Liver (tissue), 9 donors: ENCODE data around the gene ANKDD1A. TPM values are rescaled to one million over a fixed set of nuclear protein-coding genes. Genes with fewer than 3 reads are reported as not detected.

Experiments used
- DNase-seq: peaks from one replicate; pipeline ENCODE4 v3.0.0-alpha.2; 2017; ENCODE audit warnings: low spot score
- H3K27ac ChIP-seq, 2 donors: one replicate each; pipeline ENCODE4 v1.7.0; 2013; ENCODE audit warnings: inconsistent platforms in 2 of 2, low read length in 2 of 2, control low read depth in 1 of 2, low read depth in 1 of 2, mild to moderate bottlenecking in 1 of 2
- H3K27me3 ChIP-seq, 4 donors: one replicate each; pipeline versions ENCODE4 v1.6.1 to v1.7.0; 2013; ENCODE audit warnings: low read length in 3 of 4, inconsistent platforms in 1 of 4, mild to moderate bottlenecking in 1 of 4, moderate library complexity in 1 of 4; ENCODE audit not compliant: control insufficient read depth in 4 of 4, insufficient read depth in 4 of 4
- H3K36me3 ChIP-seq, 4 donors: one replicate each; pipeline versions ENCODE4 v1.6.1 to v1.7.0; 2013; ENCODE audit warnings: low read length in 3 of 4, mild to moderate bottlenecking in 3 of 4, low read depth in 1 of 4, moderate library complexity in 1 of 4; ENCODE audit not compliant: control insufficient read depth in 4 of 4, insufficient read depth in 3 of 4
- H3K4me1 ChIP-seq, 4 donors: one replicate each; pipeline versions ENCODE4 v1.6.1 to v1.7.0; 2013; ENCODE audit warnings: low read length in 3 of 4, mild to moderate bottlenecking in 3 of 4, moderate library complexity in 1 of 4; ENCODE audit not compliant: control insufficient read depth in 4 of 4, insufficient read depth in 4 of 4
- H3K4me3 ChIP-seq, 3 donors: one replicate each; pipeline versions ENCODE4 v1.6.1 to v1.7.0; 2013; ENCODE audit warnings: low read length in 3 of 3, control low read depth in 1 of 3, low read depth in 1 of 3, mild to moderate bottlenecking in 1 of 3
- H3K9ac ChIP-seq, 2 donors: one replicate each; pipeline ENCODE4 v1.7.0; 2013; ENCODE audit warnings: low read length in 2 of 2, mild to moderate bottlenecking in 2 of 2, moderate library complexity in 2 of 2, control low read depth in 1 of 2, low read depth in 1 of 2
- H3K9me3 ChIP-seq, 4 donors: one replicate each; pipeline versions ENCODE4 v1.6.1 to v1.7.0; 2013; ENCODE audit warnings: low read length in 3 of 4; ENCODE audit not compliant: control insufficient read depth in 4 of 4
- ATF3 ChIP-seq: IDR thresholded peaks from 2 replicates; pipeline ENCODE4 v1.6.1; 2016; ENCODE audit warnings: antibody characterized with exemption
- EGR1 ChIP-seq, 2 donors: IDR thresholded peaks; 2 replicates each; pipeline ENCODE4 v1.6.1; 2016 to 2018; ENCODE audit warnings: antibody characterized with exemption in 2 of 2, low read depth in 2 of 2
- FOXA1 ChIP-seq: IDR thresholded peaks from 2 replicates; pipeline ENCODE4 v1.6.1; 2016; ENCODE audit warnings: antibody characterized with exemption
- FOXA2 ChIP-seq: IDR thresholded peaks from 2 replicates; pipeline ENCODE4 v1.6.1; 2016; ENCODE audit warnings: antibody characterized with exemption
- GABPA ChIP-seq, 2 donors: IDR thresholded peaks in 1 of 2; conservative IDR thresholded peaks in 1 of 2; 2 replicates each; pipeline ENCODE4 v1.6.1; 2016; ENCODE audit warnings: antibody characterized with exemption in 2 of 2, mild to moderate bottlenecking in 1 of 2, moderate library complexity in 1 of 2
- HNF4A ChIP-seq, 2 donors: conservative IDR thresholded peaks; 2 replicates each; pipeline ENCODE4 v1.6.1; 2016; ENCODE audit warnings: antibody characterized with exemption in 2 of 2, mild to moderate bottlenecking in 2 of 2
- JUND ChIP-seq, 2 donors: IDR thresholded peaks; 2 replicates each; pipeline ENCODE4 v1.6.1; 2016; ENCODE audit warnings: antibody characterized with exemption in 2 of 2
- MAX ChIP-seq: IDR thresholded peaks from 2 replicates; pipeline ENCODE4 v1.6.1; 2016; ENCODE audit warnings: antibody characterized with exemption
- NR2F2 ChIP-seq: IDR thresholded peaks from 2 replicates; pipeline ENCODE4 v1.6.1; 2016; ENCODE audit warnings: antibody characterized with exemption
- RAD21 ChIP-seq, 2 donors: IDR thresholded peaks; 2 replicates each; pipeline ENCODE4 v1.6.1; 2016; ENCODE audit warnings: antibody characterized with exemption in 2 of 2, mild to moderate bottlenecking in 2 of 2
- REST ChIP-seq: IDR thresholded peaks from 2 replicates; pipeline ENCODE4 v1.6.1; 2016; ENCODE audit warnings: antibody characterized with exemption, mild to moderate bottlenecking
- RXRA ChIP-seq, 2 donors: IDR thresholded peaks; 2 replicates each; pipeline ENCODE4 v1.6.1; 2017 to 2018; ENCODE audit warnings: antibody characterized with exemption in 2 of 2, mild to moderate bottlenecking in 1 of 2
- SP1 ChIP-seq: IDR thresholded peaks from 2 replicates; pipeline ENCODE4 v1.6.1; 2018; ENCODE audit warnings: antibody characterized with exemption, mild to moderate bottlenecking
- TAF1 ChIP-seq: conservative IDR thresholded peaks from 2 replicates; pipeline ENCODE4 v1.6.1; 2016; ENCODE audit warnings: antibody characterized with exemption, mild to moderate bottlenecking
- ZBTB33 ChIP-seq: IDR thresholded peaks from 2 replicates; pipeline ENCODE4 v1.6.1; 2016; ENCODE audit warnings: antibody characterized with exemption
- WGBS: extraction: QIAGEN DNeasy Blood & Tissue Kit; methylation state at CpG from one replicate; pipeline ENCODE4 v1.1.7; 2013; 5-methylcytosine and 5-hydroxymethylcytosine counted together
- polyA plus RNA-seq, 2 donors: library from polyadenylated mRNA; stranded (reverse) in 1 of 2; unstranded in 1 of 2; fragments of 200-250 nt in 1 of 2; fragments of >200 nt in 1 of 2; fragmentation: Nextera tagmentation in 1 of 2; extraction: Ambion mirVana in 1 of 2; gene quantifications; one replicate each; pipeline versions ENCODE4 v1.2.1 to v1.2.3, GENCODE V29; 2013 to 2015
- total RNA-seq, 2 donors: library from RNA; depleted of rRNA; stranded (reverse); fragments of >200 nt; gene quantifications; one replicate each; pipeline ENCODE4 v1.2.3, GENCODE V29; 2014
- donor health status: healthy.
- donor health status: healthy.
- donor health status: healthy.
- donor health status: healthy.
- donor health status: healthy.

ANKDD1A gene
- total and polyA plus RNA-seq, 4 donors: 0.32 to 1.0 (median 0.59) TPM

- Histone ChIP-seq H3K9me3 (peaks cover 0 to 4% (median 0%) of the 10 kb centered on the region in 4 donors), H3K27me3 (no peaks in the 10 kb centered on the region), H3K27ac (no peak overlapping the region), H3K9ac (no peak overlapping the region), H3K4me3 (no peak overlapping the region), H3K36me3 (no peaks in the 10 kb centered on the region), H3K4me1 (peaks cover 0 to 6% (median 2%) of the 10 kb centered on the region in 4 donors)
- DNase-seq: no peak
- WGBS: 84% methylated on average over 4 of the region's 4 CpGs
- TF ChIP-seq SP1: no peak
- TF ChIP-seq NR2F2: no peak
- TF ChIP-seq JUND (IDR thresholded peaks at IDR 0.05): no peak
- TF ChIP-seq HNF4A (conservative IDR thresholded peaks at IDR 0.05): no peak
- no peak for TF ChIP-seq MAX
- no peak for TF ChIP-seq FOXA1
- no peak for TF ChIP-seq FOXA2
Measured at GRCh38 chr15:64902863-64903262, 8.8 kb upstream of the ANKDD1A start.

GRCh38 chr15:64903326-64903950 is 8.3 kb upstream of the ANKDD1A start:
- H3K4me1 ChIP-seq: peaks cover 0 to 6% (median 2%) of the 10 kb centered on the region in 4 donors
- DNase-seq: no peak
- H3K4me3 ChIP-seq: no peak overlapping the region
- no peak overlapping the region for H3K9ac ChIP-seq
- H3K9me3 ChIP-seq: peaks cover 0 to 4% (median 0%) of the 10 kb centered on the region in 4 donors
- 83% methylated on average over 4 of the region's 4 CpGs for WGBS
- no peaks in the 10 kb centered on the region for H3K36me3 ChIP-seq
- no peak overlapping the region for H3K27ac ChIP-seq
- H3K27me3 ChIP-seq: no peaks in the 10 kb centered on the region
- no peak for TF ChIP-seq GABPA (IDR thresholded peaks at IDR 0.05 in 1 of 2, conservative IDR thresholded peaks at IDR 0.05 in 1 of 2)
- no peak for TF ChIP-seq RXRA (IDR thresholded peaks at IDR 0.05)
- no peak for TF ChIP-seq REST
- TF ChIP-seq TAF1: no peak
- no peak for TF ChIP-seq EGR1 (IDR thresholded peaks at IDR 0.05; ENCODE audit: low read depth in 2 of 2)
- no peak for TF ChIP-seq ATF3

GRCh38 chr15:64904189-64904588 is 7.5 kb upstream of the ANKDD1A start:
- Histone ChIP-seq H3K4me3 (no peak overlapping the region), H3K27ac (no peak overlapping the region), H3K9ac (no peak overlapping the region), H3K27me3 (no peaks in the 10 kb centered on the region), H3K4me1 (peaks cover 0 to 6% (median 2%) of the 10 kb centered on the region in 4 donors), H3K9me3 (peaks cover 0 to 4% (median 0%) of the 10 kb centered on the region in 4 donors), H3K36me3 (no peaks in the 10 kb centered on the region)
- 91% methylated on average over 4 of the region's 4 CpGs for WGBS
- DNase-seq: no peak
- no peak for TF ChIP-seq RAD21 (IDR thresholded peaks at IDR 0.05)
- no peak for TF ChIP-seq ZBTB33
- TF ChIP-seq TAF1: no peak
- no peak for TF ChIP-seq RXRA (IDR thresholded peaks at IDR 0.05)
- TF ChIP-seq FOXA2: no peak
- TF ChIP-seq MAX: no peak
- no peak for TF ChIP-seq HNF4A (conservative IDR thresholded peaks at IDR 0.05)
- TF ChIP-seq REST: no peak
- no peak for TF ChIP-seq NR2F2
- TF ChIP-seq ATF3: no peak
- no peak for TF ChIP-seq EGR1 (IDR thresholded peaks at IDR 0.05; ENCODE audit: low read depth in 2 of 2)
